Measurements from ENCODE around the gene MDN1.

DNA sequence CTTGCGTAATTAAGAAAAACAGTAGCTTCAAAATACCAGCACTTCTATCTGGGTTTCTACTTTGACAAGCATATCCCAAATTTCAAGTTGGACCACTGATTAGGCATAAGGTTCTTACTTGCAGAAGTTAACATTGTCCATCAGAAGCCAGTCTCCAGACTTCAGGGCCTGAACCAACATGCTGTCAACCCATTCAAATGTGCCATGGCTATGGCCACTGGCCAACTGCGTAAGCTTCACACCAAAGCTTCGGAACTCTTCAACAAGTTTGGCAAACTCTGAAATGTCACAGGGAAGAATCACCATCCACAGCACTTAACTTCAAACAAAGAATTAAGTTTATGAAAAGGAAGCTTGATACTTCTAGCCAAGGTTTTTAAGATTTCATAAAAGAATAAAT is 103.1 kb downstream of the MDN1 start:
- TF ChIP-seq, protein P1, sequence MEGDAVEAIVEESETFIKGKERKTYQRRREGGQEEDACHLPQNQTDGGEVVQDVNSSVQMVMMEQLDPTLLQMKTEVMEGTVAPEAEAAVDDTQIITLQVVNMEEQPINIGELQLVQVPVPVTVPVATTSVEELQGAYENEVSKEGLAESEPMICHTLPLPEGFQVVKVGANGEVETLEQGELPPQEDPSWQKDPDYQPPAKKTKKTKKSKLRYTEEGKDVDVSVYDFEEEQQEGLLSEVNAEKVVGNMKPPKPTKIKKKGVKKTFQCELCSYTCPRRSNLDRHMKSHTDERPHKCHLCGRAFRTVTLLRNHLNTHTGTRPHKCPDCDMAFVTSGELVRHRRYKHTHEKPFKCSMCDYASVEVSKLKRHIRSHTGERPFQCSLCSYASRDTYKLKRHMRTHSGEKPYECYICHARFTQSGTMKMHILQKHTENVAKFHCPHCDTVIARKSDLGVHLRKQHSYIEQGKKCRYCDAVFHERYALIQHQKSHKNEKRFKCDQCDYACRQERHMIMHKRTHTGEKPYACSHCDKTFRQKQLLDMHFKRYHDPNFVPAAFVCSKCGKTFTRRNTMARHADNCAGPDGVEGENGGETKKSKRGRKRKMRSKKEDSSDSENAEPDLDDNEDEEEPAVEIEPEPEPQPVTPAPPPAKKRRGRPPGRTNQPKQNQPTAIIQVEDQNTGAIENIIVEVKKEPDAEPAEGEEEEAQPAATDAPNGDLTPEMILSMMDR (IDR thresholded peaks at IDR 0.05; ENCODE audit: low read length): no peak
- TF ChIP-seq EZH2 (optimal IDR thresholded peaks at IDR 0.05; ENCODE audit: low read depth, low read length) (no peak), EZH2phosphoT487 (IDR thresholded peaks at IDR 0.05; ENCODE audit: low read length) (no peak)
